Gastrocnemius medialis (tissue), 4 donors: Measurements from ENCODE around the gene CACNB1. TPM values are rescaled to one million over a fixed set of nuclear protein-coding genes. Genes with fewer than 3 reads are reported as not detected.

Experiments used
- ATAC-seq, 2 donors: fragments of 150-250 bp; one replicate each; pipeline ENCODE4 v1.9.1; 2016
- DNase-seq, 2 donors: peaks; one replicate each; pipeline ENCODE4 v3.0.0-alpha.2; 2019
- H3K27ac ChIP-seq, 4 donors: fragments of 200-600 bp; sonication (generic); 1 replicate in 1 of 4; 2 replicates in 3 of 4; pipeline ENCODE4 v1.5.1; 2016 to 2018; ENCODE audit warnings: mild to moderate bottlenecking in 2 of 4, moderate library complexity in 1 of 4
- H3K27me3 ChIP-seq, 3 donors: fragments of 200-600 bp; sonication (generic) in 2 of 3; 1 replicate in 1 of 3; 2 replicates in 2 of 3; pipeline versions ENCODE4 v1.5.1 to v1.6.0; 2016 to 2019; ENCODE audit warnings: mild to moderate bottlenecking in 1 of 3, moderate library complexity in 1 of 3
- H3K36me3 ChIP-seq, 2 donors: fragments of 200-600 bp; sonication (generic) in 1 of 2; one replicate each; pipeline ENCODE4 v1.5.1; 2017 to 2018
- H3K4me1 ChIP-seq, 2 donors: fragments of 200-600 bp; sonication (generic) in 1 of 2; one replicate each; pipeline ENCODE4 v1.5.1; 2016 to 2017; ENCODE audit warnings: mild to moderate bottlenecking in 2 of 2
- H3K4me3 ChIP-seq, 4 donors: fragments of 200-600 bp; sonication (generic) in 3 of 4; 1 replicate in 1 of 4; 2 replicates in 3 of 4; pipeline ENCODE4 v1.5.1; 2016 to 2019; ENCODE audit warnings: mild to moderate bottlenecking in 2 of 4
- H3K9me3 ChIP-seq, 3 donors: fragments of 200-600 bp; sonication (generic) in 2 of 3; 1 replicate in 1 of 3; 2 replicates in 2 of 3; pipeline ENCODE4 v1.5.1; 2016 to 2019
- POLR2A ChIP-seq, 2 donors: fragments of 450-650 bp; IDR thresholded peaks; one replicate each; pipeline ENCODE4 v1.6.1; 2017; ENCODE audit warnings: antibody characterized with exemption in 2 of 2, mild to moderate bottlenecking in 2 of 2, moderate library complexity in 2 of 2
- in situ Hi-C, 4 donors: fragments of 200-750 bp; cut with MboI; loops; one replicate each; pipeline versions ENCODE4 v1.15.0 to v1.8.0; 2017; ENCODE audit warnings: low sequenced_read_pairs in 4 of 4
- intact Hi-C: fragments of 100-400 bp; cut with DNase I; formaldehyde crosslinking; loops from one replicate; pipeline ENCODE4 v1.15.1; 2023; ENCODE audit warnings: low total_unique reads
- total RNA-seq, 4 donors: library from RNA; depleted of rRNA; stranded (reverse); fragments of >200 nt; gene quantifications; one replicate each; pipeline versions ENCODE4 v1.1.0 to v1.2.3, GENCODE V29; 2016
- TF ChIP-seq, protein P1 (sequence below), 5 experiments: fragments of 450-650 bp in 3 of 5; fragments of 200-600 bp in 2 of 5; sonication (generic) in 2 of 5; IDR thresholded peaks in 4 of 5; conservative IDR thresholded peaks in 1 of 5; 1 replicate in 4 of 5; 2 replicates in 1 of 5; pipeline ENCODE4 v1.5.1; 2016 to 2019; ENCODE audit warnings: antibody characterized with exemption in 5 of 5, mild to moderate bottlenecking in 3 of 5, moderate library complexity in 3 of 5

The CACNB1 gene
- total RNA-seq, 4 donors from 2014 or later = 236 to 432 (median 340) TPM

DNA sequence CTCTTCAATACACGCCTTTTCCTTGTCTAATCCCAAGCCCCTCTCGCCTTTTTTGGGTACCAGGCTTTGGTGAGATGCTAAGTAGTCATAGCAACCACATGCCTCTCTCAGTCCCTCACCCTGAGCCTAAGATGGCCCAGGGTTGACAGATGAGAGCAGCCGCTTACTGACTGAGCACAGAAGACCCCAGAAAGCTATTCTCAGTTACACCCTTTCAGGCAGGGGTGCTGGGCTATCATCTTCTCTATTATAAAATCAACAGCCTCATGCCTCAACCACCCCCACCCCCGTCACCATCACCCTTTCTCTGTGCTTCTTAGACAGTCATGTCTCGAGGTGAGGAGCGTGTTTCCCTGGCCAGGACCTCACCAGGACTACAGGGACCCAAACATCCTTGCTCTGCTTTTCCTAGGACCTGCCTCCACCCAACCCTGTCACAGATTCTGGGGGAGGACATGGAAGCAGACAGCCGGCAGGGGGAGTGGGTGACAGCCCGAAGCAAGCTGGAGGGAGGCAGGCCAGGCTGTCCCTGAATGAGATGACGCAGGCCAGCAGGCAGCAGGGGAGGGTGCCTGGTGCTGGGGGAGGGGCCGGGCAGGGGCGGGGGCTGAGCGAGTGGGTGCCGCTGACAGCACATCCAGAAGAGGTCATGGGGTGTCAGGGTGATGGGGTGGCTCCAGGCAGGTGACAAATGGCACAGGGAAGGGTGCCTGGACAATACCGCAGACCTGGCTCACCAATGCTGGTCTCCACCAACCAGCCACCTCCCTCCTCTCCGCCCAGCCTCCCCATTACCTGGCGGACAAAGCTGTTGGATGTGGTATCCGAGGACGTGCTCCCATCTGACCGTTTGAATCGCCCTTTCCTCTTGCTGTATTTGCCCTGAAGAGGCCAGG lies 3.1 kb downstream of the CACNB1 start:
- in situ Hi-C loops = no loop called here
- ATAC-seq = peak; percentile 40 to 51
- peaks cover 65 to 74% of the 10 kb centered on the region in 2 donors for H3K4me1 ChIP-seq

DNA sequence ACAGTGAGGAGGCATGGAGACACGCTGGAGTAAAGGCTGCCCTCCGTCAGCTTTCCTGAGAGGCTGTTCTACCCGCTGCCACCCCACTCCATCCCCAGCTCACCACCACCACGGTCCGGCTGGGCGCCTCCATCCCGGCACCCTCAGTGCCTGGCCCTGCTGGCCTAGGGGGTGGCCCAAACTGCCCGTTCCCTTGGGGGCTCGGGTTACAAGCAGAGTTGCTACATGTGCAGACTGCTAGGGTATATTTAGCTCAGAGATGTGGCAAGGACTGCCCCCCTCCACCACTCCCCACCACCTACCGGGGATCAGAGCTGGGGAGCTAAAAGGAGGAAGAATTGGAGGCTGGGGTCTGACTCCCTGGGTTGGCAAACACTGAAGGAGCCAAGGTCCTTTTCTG lies 4.1 kb downstream of the CACNB1 start:
- Histone ChIP-seq H3K27me3 (no peaks in the 10 kb centered on the region), H3K9me3 (no peaks in the 10 kb centered on the region), H3K36me3 (peaks cover 0 to 21% of the 10 kb centered on the region in 2 donors), H3K27ac (peak overlapping the region; percentile 87 to 99 (median 94)), H3K4me3 (peak overlapping the region; percentile 50 to 62 (median 55)), H3K4me1 (peaks cover 60 to 70% of the 10 kb centered on the region in 2 donors)
- DNase-seq (peak; percentile 83 to 93), ATAC-seq (peak; percentile 47 to 55)
- in situ Hi-C loops (no loop called here), intact Hi-C loops (loop anchor here (10.0 kb wide), 2 partner anchors 471 to 1151 kb away; partner anchors contain the start of genes PNMT and TCAP)
- TF ChIP-seq, protein P1, sequence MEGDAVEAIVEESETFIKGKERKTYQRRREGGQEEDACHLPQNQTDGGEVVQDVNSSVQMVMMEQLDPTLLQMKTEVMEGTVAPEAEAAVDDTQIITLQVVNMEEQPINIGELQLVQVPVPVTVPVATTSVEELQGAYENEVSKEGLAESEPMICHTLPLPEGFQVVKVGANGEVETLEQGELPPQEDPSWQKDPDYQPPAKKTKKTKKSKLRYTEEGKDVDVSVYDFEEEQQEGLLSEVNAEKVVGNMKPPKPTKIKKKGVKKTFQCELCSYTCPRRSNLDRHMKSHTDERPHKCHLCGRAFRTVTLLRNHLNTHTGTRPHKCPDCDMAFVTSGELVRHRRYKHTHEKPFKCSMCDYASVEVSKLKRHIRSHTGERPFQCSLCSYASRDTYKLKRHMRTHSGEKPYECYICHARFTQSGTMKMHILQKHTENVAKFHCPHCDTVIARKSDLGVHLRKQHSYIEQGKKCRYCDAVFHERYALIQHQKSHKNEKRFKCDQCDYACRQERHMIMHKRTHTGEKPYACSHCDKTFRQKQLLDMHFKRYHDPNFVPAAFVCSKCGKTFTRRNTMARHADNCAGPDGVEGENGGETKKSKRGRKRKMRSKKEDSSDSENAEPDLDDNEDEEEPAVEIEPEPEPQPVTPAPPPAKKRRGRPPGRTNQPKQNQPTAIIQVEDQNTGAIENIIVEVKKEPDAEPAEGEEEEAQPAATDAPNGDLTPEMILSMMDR (IDR thresholded peaks at IDR 0.05 in 4 of 5, conservative IDR thresholded peaks at IDR 0.05 in 1 of 5) = no peak
- TF ChIP-seq POLR2A (IDR thresholded peaks at IDR 0.05) = peak; percentile 62 to 70

More for the DNA sequence above, 3.1 kb downstream of the CACNB1 start:
- Histone ChIP-seq H3K4me3 (peak overlapping the region; percentile 33 to 95 (median 72)), H3K27ac (peak overlapping the region; percentile 87 to 99 (median 94)), H3K9me3 (no peaks in the 10 kb centered on the region), H3K27me3 (no peaks in the 10 kb centered on the region), H3K36me3 (peaks cover 0 to 11% of the 10 kb centered on the region in 2 donors)
- peak; percentile 88 to 96 for DNase-seq
- intact Hi-C loops = loop anchor here (10.0 kb wide), 2 partner anchors 470 to 1150 kb away; partner anchors contain the start of genes PNMT and TCAP
- TF ChIP-seq, protein P1 (IDR thresholded peaks at IDR 0.05 in 4 of 5, conservative IDR thresholded peaks at IDR 0.05 in 1 of 5) = peak; percentile 43 to 78 (median 70)
- peak; percentile 54 to 66 for TF ChIP-seq POLR2A (IDR thresholded peaks at IDR 0.05)

DNA sequence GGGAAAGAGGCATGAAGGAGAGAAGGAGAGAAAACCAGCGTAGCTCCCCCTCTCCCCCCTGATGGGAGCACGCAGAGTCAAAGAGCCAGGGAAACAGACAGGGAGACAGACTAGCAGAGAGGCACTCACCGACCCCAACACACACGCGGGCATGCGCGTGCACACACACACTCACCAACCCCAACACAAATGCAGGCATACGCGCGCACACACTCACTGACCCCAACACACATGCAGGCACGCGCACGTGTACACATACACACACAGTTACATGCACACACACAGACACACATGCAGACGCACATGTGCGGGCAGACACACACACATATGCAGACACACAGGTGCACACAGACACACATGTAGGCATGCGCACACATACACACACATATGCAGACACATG lies 4.6 kb downstream of the CACNB1 start:
- in situ Hi-C loops = no loop called here
- peak in 1 of 2 donors; percentile 54 for DNase-seq
- intact Hi-C loops = loop anchor here (10.0 kb wide), 2 partner anchors 472 to 1152 kb away; partner anchors contain the start of genes PNMT and TCAP

DNA sequence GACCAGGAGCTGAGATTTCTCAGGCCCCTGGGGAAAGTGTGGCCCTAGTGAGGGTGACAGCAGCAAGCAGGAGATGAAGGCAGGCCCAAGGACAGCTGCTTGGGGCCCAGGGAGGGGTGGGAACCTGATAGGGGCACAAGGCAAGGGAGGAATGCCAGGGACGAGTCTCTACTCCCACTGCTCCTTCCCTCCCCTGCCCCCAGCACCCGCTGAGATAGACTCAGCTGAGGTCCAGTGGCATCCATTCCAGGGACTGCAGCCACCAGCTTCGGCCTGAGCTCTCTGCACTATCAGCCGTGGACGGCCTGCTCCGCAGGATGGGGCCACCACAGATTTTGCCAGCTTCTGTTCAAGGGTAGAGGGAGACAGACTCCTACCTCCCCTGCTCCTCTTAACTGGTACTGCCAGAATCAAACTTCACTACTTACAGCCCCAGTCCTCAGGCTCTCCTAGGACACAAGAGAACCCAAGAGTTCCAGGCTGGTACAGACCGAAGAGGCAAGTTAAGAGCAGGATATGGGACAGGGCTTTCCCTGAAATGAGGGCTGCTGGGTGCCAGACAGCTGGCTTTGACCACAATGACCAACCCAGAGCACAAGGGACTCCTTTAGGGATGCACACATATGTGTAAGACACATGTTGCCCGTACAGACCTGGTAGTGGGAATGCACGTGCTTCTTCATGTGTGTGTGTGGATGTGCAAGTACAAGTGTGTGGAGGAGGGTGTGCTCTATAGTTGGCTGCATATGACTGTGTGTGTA lies 5.5 kb downstream of the CACNB1 start:
- Histone ChIP-seq H3K4me1 (peaks cover 60 to 72% of the 10 kb centered on the region in 2 donors), H3K27ac (peak overlapping the region; percentile 87 to 99 (median 94)), H3K4me3 (peak overlapping the region; percentile 48 to 62 (median 54)), H3K36me3 (peaks cover 0 to 35% of the 10 kb centered on the region in 2 donors), H3K9me3 (no peaks in the 10 kb centered on the region), H3K27me3 (no peaks in the 10 kb centered on the region)
- in situ Hi-C loops (no loop called here), intact Hi-C loops (loop anchor here (10.0 kb wide), 2 partner anchors 473 to 1153 kb away; partner anchors contain the start of genes PNMT and TCAP)
- DNase-seq (peak; percentile 85 to 95), ATAC-seq (peak; percentile 53 to 54)
- TF ChIP-seq, protein P1 (IDR thresholded peaks at IDR 0.05 in 4 of 5, conservative IDR thresholded peaks at IDR 0.05 in 1 of 5) = no peak
- peak; percentile 38 to 45 for TF ChIP-seq POLR2A (IDR thresholded peaks at IDR 0.05)

More for the DNA sequence above, 4.6 kb downstream of the CACNB1 start:
- peak overlapping the region; percentile 50 to 62 (median 55) for H3K4me3 ChIP-seq
- peaks cover 0 to 25% of the 10 kb centered on the region in 2 donors for H3K36me3 ChIP-seq
- no peaks in the 10 kb centered on the region for H3K27me3 ChIP-seq
- no peak for TF ChIP-seq POLR2A (IDR thresholded peaks at IDR 0.05)
- TF ChIP-seq, protein P1 (IDR thresholded peaks at IDR 0.05 in 4 of 5, conservative IDR thresholded peaks at IDR 0.05 in 1 of 5) = no peak
- H3K27ac ChIP-seq = peak overlapping the region; percentile 87 to 99 (median 94)
- peaks cover 58 to 68% of the 10 kb centered on the region in 2 donors for H3K4me1 ChIP-seq
- H3K9me3 ChIP-seq = no peaks in the 10 kb centered on the region
- no peak for ATAC-seq
